ENCODE data around the gene CCDC183.

DNA sequence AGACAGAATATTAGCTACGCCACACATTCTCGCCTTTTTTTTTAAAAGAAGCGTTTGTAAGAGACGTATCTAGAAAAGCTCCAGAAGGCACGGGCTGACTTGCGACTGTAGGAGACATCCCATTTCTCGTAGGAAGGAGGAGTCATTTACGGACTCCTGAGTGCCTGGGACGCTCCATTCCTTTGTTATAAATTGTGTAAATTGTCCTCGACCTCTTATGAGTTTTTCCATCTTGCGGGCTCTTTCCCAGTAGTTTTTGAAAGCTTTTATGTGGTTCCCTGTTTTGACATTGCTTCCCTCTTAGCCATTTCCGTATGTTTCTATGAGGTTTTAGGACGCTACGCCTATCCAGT lies 12.6 kb downstream of the CCDC183 start:
- TF ChIP-seq CTCF (IDR thresholded peaks at IDR 0.05 in 8 of 11, conservative IDR thresholded peaks at IDR 0.05 in 3 of 11) (no peak), POLR2A (IDR thresholded peaks at IDR 0.05) (no peak), POLR2AphosphoS5 (IDR thresholded peaks at IDR 0.05) (no peak)

Measured in spleen (tissue), 7 donors.